ENCODE measurements around the gene FOXJ1.
A peak's percentile ranks its signal among the peaks of the same experiment; 100 is the strongest.
"Not testable (repeated sequence)": the region's sequence is repeated elsewhere in the genome, so short reads cannot be mapped to it uniquely, and the experiment has no call there.

Gene FOXJ1, protein sequence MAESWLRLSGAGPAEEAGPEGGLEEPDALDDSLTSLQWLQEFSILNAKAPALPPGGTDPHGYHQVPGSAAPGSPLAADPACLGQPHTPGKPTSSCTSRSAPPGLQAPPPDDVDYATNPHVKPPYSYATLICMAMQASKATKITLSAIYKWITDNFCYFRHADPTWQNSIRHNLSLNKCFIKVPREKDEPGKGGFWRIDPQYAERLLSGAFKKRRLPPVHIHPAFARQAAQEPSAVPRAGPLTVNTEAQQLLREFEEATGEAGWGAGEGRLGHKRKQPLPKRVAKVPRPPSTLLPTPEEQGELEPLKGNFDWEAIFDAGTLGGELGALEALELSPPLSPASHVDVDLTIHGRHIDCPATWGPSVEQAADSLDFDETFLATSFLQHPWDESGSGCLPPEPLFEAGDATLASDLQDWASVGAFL
- total RNA-seq: 5.9 to 17.5 reads per million in 2 donors

DNA sequence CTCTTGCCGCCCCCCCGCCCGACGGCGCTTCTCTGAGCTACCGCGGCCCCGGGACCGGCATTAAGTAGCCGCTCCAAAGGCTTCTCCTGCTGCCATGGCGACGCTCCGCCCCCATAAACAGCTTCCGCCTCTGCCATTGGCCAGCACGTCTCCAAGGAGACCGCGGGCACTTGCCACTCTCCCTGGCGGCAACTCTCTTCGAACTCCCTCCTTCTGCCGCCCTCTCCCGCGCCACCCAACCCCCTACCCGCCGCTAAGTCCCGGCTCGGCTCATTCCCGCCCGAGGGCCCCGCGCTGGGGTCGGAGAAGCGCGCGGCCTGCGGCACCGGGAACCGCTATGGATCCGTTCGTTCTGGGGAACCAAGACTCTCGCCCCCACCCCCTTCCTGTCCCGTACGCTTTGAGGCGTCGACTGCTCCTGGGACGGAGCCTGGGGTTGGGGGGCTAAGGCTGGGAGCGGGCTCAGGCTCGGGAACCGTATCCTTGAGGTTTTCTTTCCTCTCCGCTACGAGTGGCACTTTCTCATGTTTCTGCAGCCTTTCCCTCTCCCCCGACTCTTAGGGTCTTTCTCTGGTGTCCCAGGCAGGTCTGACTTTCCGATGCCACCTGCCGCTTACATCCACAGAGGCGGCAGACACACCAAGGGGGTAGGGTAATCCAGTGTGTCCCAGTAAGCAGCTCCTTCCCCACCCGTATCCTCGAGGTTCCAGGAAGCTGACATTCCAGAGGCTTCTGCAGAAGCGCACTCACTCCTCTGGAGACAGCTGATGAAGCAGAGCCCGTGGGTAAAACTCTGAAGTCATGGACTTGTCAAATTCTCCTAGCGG, at the start of gene FOXJ1:
FOXJ1 (minus strand) TSS at position 34 of the 827 bp plus-strand sequence. CDS start 850 bp downstream, outside the sequence.
- peak; percentile 77 to 91 (median 86) for DNase-seq

- DNase-seq: no peak
Measured at GRCh38 chr17:76189741-76190140, 48.7 kb upstream of the FOXJ1 start.

GRCh38 chr17:76189247-76189646, 48.2 kb upstream of the FOXJ1 start:
- DNase-seq: no peak

DNA sequence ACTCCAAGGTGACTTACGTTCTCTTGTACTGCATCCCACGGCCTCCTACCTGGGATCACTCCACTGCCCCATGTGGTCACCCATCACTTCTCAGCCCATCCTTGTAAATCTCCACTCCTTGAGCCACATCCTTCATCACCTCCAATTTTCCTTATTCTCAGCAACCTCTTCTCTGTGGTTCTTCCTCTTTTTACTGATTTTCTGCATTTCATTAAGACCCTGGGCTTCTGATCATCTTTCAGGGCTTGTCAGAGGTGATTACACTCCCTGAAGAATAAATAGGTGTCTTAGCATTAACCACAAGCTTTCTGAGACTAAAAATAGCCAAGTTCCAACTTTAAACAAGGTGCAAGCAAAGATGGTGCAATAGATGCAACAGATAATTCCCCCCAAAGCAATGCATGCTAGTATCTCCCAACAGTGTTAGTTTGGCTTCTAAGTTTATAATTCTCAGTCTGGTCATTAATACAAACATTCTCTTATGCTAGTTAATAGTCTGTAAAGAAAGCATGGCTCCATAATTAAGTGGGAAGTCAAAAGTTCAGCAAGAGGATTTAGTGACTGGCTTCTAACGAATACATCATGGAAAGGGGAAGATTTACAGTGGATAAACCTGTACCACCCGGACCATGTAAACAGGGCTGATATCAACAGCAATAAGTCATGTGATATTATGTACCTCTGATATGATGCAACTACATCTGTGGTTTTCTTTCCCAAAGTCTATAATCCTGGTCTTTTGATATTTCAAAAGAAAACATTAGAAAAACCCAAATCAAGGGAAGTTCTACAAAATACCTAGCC, 47.4 kb upstream of the FOXJ1 start:
- no peak for DNase-seq

GRCh38 chr17:76186774-76187173, 45.7 kb upstream of the FOXJ1 start:
- DNase-seq: not testable (repeated sequence)

- no peak for DNase-seq
Measured at GRCh38 chr17:76184290-76184689, 43.2 kb upstream of the FOXJ1 start.

DNA sequence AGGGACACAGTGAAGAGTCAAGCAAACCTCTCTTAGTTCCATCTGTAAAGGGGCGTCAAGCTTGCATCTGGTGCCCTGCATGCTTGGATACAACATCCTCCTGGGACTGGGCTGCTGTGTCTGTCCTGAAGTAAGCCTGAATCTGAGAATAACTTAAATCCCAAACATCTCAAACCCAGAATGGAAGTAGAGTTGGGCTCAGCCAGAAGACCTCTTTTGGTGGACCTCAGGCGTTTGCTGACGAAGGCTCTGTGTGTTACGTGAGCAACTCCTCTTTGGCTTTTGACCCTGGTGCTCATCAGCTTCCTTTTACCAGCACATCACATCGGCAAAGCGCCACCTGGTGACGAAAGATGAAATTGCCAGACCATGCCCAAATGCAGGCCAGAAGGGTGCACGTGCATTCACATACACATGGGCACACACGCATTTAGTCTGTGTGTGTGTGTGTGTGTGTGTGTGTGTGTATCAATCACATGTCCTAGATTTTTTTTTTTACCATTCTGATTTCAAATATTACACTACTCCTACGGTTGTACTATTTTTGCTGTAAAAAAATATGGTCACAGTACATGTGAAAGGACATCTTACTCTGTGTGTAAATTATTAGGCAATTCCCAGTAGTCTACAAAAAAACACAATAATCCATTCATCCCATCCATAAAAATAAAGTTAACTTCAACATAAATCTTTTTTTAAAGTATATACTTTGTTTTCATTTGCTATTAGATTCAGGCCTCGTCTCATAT, 41.1 kb upstream of the FOXJ1 start:
- DNase-seq: peak; percentile 75 to 96 (median 81)

GRCh38 chr17:76179496-76180467, 38.7 kb upstream of the FOXJ1 start:
- peak in 3 of 5 experiments; percentile 24 to 90 (median 51) for DNase-seq

- DNase-seq: no peak
Measured at GRCh38 chr17:76178124-76178523, 37.1 kb upstream of the FOXJ1 start.

DNA sequence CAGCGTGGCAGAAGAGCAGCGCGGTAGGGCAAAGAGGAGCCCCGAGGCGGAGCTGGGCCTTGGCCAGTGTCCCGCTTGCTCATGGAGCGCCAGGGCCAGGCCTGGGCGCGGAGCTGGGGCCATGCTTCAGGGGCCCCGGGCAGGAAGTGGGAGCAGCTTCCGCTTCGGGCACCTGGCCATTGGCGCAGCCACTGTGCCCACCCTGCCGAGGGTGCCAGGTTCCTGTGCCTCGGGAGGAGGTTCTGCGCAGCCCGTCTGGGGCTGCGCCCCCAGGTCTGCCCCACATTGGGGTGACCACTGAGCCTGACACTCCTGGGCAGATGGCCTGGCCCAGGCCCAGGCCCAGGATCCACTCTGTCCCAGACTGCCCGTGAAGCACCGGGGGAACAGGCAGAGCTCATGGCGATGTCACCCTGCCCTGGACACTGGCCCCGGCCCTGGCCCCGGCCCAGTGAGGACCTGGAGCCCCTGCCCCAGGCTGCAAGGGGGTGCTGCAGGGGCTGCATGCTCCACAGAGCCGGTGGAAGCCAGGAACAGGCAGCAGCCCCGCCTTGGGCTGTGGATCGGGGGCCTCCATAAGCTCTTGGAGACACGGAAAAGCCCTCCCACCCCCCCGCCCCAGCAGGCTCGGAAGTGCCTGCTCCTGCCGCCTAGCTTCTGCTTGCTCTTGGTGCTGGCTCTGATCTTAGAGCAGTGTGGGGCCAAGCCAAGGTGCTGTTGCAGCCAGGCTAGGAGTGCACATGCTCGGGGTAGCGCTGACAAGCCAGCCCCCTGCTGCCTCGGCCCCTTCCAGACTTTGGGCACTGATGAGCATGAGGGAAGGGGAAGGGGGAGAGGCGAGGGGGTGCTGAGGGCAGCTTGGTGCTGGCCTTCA, 35.9 kb upstream of the FOXJ1 start:
- no peak for DNase-seq

DNA sequence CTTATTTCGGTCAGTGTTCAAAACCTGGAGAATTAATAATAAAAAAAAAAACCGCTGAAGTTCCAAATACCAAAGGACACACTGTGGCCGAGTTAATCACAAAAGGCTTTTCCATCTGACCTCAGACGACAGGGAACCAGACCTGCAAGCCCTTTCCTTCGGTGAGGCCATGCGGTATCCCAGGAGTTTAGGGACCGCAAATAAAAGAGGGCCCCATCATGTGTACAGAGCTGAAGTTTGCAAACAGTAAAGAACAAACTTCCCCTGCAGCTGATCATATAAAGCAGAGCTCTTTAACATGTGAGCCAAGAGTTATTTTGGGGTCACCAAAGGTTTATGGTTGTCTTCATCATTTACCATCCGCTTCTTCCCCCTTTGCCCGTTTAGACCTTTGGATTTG, 33.0 kb upstream of the FOXJ1 start:
- no peak for DNase-seq

DNA sequence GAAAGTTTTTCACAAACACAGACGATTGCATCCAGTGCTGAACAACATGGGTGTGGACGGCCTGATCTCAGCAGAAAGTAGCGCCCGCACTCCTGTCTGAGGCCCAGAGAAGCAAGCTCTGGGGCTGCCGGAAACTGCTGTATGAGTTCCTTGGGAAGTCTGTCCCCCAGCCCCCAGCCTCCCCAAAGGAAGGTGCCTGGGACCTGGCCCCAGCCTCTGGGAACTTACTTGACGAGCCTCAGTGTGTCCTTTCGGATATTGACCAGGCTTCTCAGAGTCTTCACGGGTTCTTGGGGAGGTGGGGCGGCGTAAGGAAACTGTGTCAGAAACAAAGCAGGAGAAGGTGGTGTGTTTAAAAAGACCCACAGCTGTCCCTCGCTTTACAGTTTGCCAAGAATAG, 32.4 kb upstream of the FOXJ1 start:
- no peak for DNase-seq

DNA sequence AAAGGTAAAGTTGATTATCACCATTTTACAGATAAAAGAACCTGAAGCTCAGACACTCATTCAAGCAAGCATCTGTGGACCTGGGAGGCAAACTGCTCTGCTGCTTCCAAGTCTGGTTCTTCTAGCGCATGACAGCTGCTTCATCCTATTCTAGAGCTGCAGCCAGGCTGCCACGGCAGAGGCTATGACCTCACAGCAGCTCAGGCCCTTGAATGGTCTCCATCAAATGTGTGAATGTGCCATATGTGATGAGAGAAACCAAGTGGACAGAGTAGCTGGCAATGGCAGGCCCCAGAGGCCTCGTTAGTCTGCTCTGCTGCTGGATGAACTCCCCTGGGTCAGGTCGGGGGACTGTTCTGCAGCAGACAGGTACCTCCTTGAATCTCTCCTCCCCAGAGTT, 30.7 kb upstream of the FOXJ1 start:
- DNase-seq: no peak

DNA sequence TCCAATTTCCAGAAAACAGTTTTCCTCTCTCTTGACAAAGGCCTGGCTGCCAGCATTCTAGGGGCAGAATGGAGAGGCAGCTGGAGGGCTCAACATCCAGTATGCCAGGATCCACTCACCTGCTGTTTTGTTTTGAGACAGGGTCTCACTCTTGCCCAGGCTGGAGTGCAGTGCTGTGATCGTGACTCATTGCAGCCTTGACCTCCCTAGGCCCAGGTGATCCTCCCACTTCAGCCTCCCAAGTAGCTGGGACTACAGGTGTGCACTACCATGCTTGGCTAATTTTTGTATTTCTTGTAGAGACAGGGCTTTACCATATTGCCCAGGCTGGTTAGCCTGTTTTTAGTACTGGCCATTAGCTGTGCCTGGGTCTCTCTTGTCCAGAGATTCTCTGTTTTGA, 29.1 kb upstream of the FOXJ1 start:
- no peak for DNase-seq

DNA sequence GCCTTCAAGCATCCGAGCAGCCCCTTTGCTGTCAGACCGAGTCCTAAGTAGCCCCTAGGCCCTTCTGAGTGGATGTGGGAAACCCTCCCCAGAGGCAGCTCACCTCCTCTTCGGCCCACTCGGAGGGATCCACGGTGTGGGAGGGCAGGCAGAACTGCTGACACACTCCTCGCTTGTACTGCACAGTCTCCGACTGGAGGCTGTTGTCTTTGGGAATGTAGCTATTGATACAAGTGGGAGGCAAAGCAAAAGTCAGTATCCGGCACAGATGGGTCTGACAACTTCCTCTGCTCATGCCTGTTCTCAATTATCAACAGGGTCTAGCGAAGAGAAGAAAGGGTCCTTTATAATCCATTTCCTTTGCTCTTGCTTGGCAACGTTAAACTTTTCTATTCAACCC, 25.9 kb upstream of the FOXJ1 start:
- no peak for DNase-seq

GRCh38 chr17:76166168-76166567, 25.1 kb upstream of the FOXJ1 start:
- no peak for DNase-seq

GRCh38 chr17:76164331-76164730, 23.3 kb upstream of the FOXJ1 start:
- DNase-seq: no peak

GRCh38 chr17:76163919-76164318, 22.9 kb upstream of the FOXJ1 start:
- no peak for DNase-seq

DNA sequence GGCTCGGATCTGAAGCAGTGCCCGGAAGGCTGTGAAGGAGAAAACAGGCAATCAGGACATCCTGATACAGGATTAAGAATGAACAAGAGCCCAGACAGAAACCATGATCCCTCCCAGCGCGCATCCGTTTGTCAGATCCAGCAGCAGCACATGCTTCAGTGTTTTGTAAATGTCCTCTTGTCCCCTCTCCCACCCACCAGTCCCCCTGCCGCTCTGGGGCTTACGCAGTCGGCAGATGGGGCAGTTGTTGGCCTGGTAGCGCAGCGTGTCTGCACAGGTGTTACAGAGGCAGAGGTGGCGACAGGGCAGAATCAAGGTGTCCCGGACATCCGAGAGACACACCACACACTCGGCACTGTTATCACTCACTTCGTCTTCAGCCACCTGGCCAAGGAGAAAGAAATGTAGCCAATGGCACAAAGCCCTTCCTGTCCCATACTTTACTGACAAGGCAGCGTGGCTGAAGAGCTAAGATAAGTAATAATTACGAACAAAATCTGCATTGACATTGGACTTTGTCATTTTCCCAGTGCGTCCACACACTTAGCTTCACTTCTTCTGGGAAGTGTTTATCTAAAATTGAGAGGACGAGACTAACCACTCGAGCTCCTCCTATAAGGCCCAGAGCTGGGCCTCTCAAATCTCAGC, 20.7 kb upstream of the FOXJ1 start:
- DNase-seq: no peak

All from T-helper 2 cell (primary cell).